Breast epithelium (tissue), 3 donors: Measurements from ENCODE around the gene ARRDC2.

Experiments used
- POLR2A ChIP-seq: fragments of 450-650 bp; IDR thresholded peaks from one replicate; pipeline ENCODE4 v1.6.1; 2016; ENCODE audit warnings: antibody characterized with exemption, mild to moderate bottlenecking, moderate library complexity
- POLR2AphosphoS5 ChIP-seq, 3 donors: sonication (generic); formaldehyde crosslinking; IDR thresholded peaks; one replicate each; pipeline ENCODE4 v1.6.1; 2017; ENCODE audit warnings: antibody characterized with exemption in 3 of 3
- TF ChIP-seq, protein P1 (sequence below), 3 donors: fragments of 450-650 bp; IDR thresholded peaks; one replicate each; pipeline ENCODE4 v1.5.1; 2016 to 2017; ENCODE audit warnings: antibody characterized with exemption in 3 of 3, mild to moderate bottlenecking in 3 of 3, moderate library complexity in 3 of 3

DNA sequence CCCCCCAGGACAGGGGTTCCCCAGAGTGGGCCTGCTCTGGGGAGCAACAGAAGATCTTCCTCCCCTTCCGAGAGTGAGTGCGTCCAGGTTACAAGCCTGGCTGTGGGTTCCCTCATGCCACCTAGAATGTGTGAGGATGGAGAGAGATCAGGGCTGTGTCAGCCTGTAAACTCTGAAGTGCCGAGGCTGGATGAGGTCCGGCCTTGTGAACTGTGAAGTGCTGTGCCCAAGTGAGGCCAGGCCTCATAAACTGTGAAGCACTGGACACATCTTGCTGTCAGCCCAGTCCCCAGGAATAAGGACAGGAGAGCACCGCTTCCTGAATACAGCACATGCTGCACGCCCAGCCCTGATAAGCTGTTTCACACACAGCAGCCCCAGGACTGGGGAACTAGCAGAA lies 33.4 kb upstream of the ARRDC2 start:
- TF ChIP-seq POLR2A (no peak), POLR2AphosphoS5 (IDR thresholded peaks at IDR 0.05) (no peak)
- TF ChIP-seq, protein P1, sequence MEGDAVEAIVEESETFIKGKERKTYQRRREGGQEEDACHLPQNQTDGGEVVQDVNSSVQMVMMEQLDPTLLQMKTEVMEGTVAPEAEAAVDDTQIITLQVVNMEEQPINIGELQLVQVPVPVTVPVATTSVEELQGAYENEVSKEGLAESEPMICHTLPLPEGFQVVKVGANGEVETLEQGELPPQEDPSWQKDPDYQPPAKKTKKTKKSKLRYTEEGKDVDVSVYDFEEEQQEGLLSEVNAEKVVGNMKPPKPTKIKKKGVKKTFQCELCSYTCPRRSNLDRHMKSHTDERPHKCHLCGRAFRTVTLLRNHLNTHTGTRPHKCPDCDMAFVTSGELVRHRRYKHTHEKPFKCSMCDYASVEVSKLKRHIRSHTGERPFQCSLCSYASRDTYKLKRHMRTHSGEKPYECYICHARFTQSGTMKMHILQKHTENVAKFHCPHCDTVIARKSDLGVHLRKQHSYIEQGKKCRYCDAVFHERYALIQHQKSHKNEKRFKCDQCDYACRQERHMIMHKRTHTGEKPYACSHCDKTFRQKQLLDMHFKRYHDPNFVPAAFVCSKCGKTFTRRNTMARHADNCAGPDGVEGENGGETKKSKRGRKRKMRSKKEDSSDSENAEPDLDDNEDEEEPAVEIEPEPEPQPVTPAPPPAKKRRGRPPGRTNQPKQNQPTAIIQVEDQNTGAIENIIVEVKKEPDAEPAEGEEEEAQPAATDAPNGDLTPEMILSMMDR (IDR thresholded peaks at IDR 0.05), result no peak
